NB4 (cell line): ENCODE results near the gene MICU1.

ENCODE experiments used
- POLR2A ChIP-seq: IDR thresholded peaks from 2 replicates; pipeline ENCODE4 v1.6.1; 2011; ENCODE audit warnings: mild to moderate bottlenecking; ENCODE audit not compliant: insufficient read length; ENCODE audit errors: extremely low read depth
- TF ChIP-seq, protein P1 (sequence below): IDR thresholded peaks from one replicate; pipeline ENCODE4 v1.5.1; 2012; ENCODE audit warnings: low read depth, low read length

DNA sequence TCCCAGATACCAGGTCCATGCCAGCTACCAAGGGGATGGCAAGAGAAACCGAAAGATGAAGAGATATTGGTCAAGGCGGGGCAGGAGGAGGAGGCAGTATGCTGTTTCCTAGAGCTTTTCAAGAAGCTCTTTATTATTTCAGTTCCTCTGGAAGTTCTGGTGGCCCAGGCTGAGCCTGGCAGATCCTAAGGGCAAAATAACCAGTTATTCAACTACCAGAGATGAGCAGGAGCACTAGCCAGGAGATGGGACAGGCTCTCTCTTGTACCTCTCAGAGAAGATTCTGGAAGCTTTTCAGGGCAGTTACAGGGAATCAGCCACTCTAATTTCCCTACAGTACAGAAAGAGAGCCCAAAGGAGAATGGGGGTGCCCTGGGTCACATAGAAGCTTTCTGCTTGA lies 276.4 kb downstream of the MICU1 start:
- TF ChIP-seq, protein P1, sequence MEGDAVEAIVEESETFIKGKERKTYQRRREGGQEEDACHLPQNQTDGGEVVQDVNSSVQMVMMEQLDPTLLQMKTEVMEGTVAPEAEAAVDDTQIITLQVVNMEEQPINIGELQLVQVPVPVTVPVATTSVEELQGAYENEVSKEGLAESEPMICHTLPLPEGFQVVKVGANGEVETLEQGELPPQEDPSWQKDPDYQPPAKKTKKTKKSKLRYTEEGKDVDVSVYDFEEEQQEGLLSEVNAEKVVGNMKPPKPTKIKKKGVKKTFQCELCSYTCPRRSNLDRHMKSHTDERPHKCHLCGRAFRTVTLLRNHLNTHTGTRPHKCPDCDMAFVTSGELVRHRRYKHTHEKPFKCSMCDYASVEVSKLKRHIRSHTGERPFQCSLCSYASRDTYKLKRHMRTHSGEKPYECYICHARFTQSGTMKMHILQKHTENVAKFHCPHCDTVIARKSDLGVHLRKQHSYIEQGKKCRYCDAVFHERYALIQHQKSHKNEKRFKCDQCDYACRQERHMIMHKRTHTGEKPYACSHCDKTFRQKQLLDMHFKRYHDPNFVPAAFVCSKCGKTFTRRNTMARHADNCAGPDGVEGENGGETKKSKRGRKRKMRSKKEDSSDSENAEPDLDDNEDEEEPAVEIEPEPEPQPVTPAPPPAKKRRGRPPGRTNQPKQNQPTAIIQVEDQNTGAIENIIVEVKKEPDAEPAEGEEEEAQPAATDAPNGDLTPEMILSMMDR: no peak
- no peak for TF ChIP-seq POLR2A
